ENCODE measurements around the gene ATP10A.

ATP10A gene

DNA sequence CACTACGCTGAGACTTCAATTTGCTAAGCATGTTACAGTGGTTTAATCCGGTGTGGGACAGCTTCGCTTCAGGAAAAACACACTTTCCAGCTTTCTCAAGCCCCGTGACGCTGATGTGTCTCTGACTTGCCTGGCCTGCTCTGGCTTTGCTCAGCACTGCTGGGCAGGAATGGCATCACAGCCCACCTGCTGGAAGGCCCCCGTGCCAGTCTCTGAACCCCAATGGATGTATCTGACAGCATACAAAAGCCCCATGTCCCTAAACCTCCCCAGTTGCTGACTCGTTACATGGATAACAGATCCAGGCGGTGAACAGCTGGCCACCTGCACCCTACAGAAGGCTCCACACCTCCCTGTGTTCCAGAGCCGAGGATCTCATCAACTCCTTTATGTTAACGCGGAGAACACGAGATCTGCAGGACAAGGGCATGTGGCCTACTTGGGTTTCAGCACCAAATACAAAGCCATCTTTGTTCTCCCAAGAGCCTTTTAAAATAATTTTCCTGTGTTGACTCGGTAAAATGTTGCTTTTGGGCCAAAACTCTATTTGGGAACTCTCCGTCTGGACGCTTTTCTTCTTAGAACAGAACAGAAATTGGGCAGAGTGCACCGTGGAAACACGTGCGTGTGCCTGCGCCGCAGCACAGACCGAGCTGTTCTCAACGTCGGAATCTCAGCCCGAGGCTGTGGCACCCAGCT lies 61.4 kb downstream of the ATP10A start:
- H3K9me3 Mint-ChIP-seq: no peaks in the 10 kb centered on the region
- H3K27ac Mint-ChIP-seq (ENCODE audit: low read depth): peak overlapping the region; percentile 21
- no peak for ATAC-seq (replicated peaks; ENCODE audit: extremely low read depth, poor library complexity, severe bottlenecking)
- no peak overlapping the region for H3K4me3 Mint-ChIP-seq
- no peak for DNase-seq (ENCODE audit: low spot score in 2 of 2)
- peaks cover 4% of the 10 kb centered on the region for H3K4me1 Mint-ChIP-seq
- H3K36me3 Mint-ChIP-seq (ENCODE audit: insufficient read depth): no peaks in the 10 kb centered on the region
- no peaks in the 10 kb centered on the region for H3K27me3 Mint-ChIP-seq

DNA sequence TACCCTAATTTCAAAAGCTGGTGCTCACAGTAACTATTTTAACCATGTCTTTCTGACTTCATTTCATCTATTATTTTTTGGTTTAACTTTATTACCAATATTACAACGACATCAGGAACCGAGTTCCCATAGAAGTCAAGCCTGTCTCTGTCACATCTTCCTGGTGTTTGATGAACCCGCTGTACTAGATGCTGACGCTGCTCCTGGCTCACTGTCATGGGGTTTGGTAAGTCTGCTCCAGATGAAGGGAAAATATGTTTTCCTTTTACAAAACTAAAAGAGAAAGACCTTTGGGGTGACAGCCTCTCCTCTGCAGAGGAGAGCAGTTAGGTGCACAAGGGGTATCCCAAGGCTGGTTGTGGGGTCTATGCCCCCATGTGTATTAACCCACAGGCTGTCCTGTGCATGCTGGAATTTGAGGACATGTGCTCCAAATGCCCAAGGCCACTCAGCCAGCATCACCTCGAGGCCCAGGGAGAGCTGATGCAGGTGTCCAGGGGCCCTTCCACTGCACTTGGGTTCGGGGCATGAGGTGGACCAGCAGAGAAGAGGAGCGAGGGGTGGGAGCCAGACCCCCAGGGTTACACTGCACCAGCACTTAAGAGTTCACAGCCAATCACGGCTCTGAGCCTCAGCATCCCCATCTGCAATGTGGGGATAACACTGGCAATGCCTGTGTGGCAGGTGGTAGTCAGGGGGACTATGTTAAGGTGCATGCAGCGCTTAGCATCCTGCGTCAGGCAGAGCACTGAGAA lies 62.2 kb downstream of the ATP10A start:
- H3K4me3 Mint-ChIP-seq: no peak overlapping the region
- H3K36me3 Mint-ChIP-seq (ENCODE audit: insufficient read depth): no peaks in the 10 kb centered on the region
- H3K4me1 Mint-ChIP-seq: peaks cover 4% of the 10 kb centered on the region
- ATAC-seq (replicated peaks; ENCODE audit: extremely low read depth, poor library complexity, severe bottlenecking) (no peak), DNase-seq (ENCODE audit: low spot score in 2 of 2) (no peak)
- no peaks in the 10 kb centered on the region for H3K9me3 Mint-ChIP-seq
- no peaks in the 10 kb centered on the region for H3K27me3 Mint-ChIP-seq
- H3K27ac Mint-ChIP-seq (ENCODE audit: low read depth): no peak overlapping the region

DNA sequence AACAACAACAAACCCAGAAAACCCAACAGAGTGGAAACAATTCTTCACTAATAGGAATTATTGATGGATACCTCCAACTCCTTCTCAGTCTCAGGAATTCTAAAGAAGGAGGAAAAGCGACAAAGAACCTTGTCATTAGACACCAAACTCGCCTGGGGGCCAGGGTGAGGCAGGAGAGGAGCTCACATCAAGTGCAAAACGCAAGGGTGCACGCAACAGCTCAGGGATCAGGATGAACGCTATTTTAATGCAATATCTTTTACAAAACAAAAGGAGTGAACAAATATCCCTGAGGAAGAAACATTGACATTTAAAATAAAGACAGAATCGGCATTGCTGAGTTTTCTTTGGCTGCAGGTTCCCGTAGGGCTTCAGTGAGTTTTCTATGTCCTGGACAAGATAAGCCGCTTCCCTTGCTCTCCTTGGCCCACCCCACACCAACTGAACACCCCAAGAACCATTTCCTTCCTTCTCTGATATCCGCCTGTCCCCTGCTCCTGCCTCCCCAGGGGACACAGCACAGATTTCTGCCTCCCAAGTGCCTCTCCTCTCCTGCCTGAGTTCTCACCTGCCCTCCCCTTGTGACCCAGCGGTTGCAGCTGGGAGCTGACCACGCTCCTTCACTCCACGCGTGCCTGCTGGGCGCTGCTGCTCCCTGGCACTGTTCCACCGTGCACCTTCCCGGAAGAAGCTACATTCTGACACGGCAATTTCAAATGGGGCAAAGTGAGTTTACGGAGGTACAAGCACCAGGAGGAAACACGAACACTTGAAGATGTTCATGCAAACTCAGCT lies 63.0 kb downstream of the ATP10A start:
- no peak for DNase-seq (ENCODE audit: low spot score in 2 of 2)
- Mint-ChIP-seq H3K9me3 (no peaks in the 10 kb centered on the region), H3K36me3 (ENCODE audit: insufficient read depth) (no peaks in the 10 kb centered on the region), H3K27ac (ENCODE audit: low read depth) (no peak overlapping the region), H3K27me3 (no peaks in the 10 kb centered on the region), H3K4me1 (peaks cover 4% of the 10 kb centered on the region), H3K4me3 (no peak overlapping the region)
- ATAC-seq (replicated peaks; ENCODE audit: extremely low read depth, poor library complexity, severe bottlenecking): no peak

DNA sequence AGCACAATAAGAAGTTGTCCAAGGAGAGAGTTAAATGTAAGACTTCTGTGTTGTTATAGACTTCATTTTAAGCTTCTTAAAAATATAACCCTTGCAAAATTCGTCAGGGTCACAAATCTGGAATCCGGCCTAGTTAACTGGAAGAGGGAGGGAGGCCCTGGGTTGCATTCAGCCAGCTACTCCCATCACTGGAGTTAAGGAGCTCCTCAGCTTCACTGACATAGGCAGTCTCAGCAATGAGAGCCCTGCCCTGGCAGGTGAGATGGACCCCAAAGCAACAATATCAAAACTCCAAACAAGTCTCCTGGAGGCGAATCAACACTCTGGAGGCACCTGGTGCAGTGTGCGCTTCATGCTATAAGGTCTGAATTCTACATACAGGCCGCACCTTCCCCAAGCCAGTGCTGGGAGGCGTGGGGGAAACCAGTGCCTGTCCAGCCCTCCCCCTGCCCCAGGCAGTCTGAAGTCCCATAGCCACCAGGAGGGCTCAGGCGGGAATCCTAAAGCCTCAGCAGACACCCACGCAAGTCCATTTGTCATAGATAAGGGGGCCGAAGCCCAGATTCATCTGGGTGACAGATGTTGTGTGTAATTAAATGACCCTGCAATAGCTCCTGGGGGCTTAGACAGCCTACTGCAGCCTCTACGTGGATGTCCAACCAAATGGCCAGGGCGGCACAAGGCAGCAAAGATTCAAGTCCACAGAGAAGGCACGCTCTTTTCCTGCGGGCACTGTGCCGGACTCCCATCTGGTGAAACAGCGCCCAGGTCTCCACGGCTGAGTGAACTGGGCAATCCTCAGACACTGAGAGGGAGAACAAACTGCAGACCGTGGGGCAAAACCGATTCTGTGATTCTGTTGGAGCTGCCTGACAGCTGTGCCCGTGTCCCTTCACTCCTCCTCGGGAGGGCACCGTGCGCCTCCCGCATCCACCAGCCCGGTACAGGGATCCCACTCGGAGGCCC lies 64.9 kb downstream of the ATP10A start:
- Mint-ChIP-seq H3K4me3 (no peak overlapping the region), H3K36me3 (ENCODE audit: insufficient read depth) (no peaks in the 10 kb centered on the region), H3K4me1 (peaks cover 7% of the 10 kb centered on the region), H3K9me3 (no peaks in the 10 kb centered on the region), H3K27ac (ENCODE audit: low read depth) (no peak overlapping the region), H3K27me3 (no peaks in the 10 kb centered on the region)
- ATAC-seq (replicated peaks; ENCODE audit: extremely low read depth, poor library complexity, severe bottlenecking) (no peak), DNase-seq (ENCODE audit: low spot score in 2 of 2) (no peak)

DNA sequence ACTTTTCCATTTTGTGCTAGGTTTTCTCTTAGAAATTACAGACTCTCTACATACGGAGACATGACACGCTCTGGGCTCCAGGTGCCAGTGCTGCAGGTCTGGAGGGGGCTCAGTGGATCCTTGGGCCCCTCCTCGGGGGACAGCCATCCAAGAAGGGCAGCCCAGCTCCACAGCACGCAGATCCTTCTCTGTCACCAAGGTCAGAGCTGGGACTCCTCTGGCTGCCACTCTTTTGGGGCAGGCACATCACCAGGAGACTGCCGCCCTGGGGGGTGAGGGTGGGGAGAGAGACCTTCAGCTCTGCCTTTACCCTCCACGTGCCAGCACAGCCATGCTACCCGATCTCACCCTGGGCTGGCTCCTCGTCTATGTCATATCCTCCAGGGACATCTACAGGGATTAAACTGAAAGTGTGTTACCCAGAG lies 65.6 kb downstream of the ATP10A start:
- H3K4me3 Mint-ChIP-seq: no peak overlapping the region
- H3K9me3 Mint-ChIP-seq: no peaks in the 10 kb centered on the region
- ATAC-seq (replicated peaks; ENCODE audit: extremely low read depth, poor library complexity, severe bottlenecking) (no peak), DNase-seq (ENCODE audit: low spot score in 2 of 2) (no peak)
- H3K4me1 Mint-ChIP-seq: peaks cover 10% of the 10 kb centered on the region
- H3K36me3 Mint-ChIP-seq (ENCODE audit: insufficient read depth): no peaks in the 10 kb centered on the region
- H3K27ac Mint-ChIP-seq (ENCODE audit: low read depth): no peak overlapping the region
- H3K27me3 Mint-ChIP-seq: no peaks in the 10 kb centered on the region

DNA sequence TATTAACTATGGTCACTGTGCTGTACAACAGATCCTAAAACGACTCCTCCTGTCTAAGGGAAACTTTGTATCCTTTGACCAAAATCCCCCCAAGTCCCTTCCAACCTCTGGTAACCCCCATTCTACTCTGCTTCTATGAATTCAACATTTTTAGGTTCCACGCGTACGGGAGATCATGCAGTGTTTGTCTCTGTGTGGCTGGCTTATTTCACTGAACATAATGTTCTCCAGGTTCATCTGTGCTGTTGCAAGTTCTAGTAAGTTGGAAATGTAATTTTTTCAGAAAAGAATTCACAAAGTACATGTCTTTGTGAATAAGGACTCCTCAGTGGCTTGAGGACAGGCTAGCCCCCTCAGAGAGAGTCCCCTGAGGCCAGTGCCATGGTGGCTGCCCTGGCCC lies 66.1 kb downstream of the ATP10A start:
- Mint-ChIP-seq H3K27me3 (no peaks in the 10 kb centered on the region), H3K9me3 (no peaks in the 10 kb centered on the region), H3K36me3 (ENCODE audit: insufficient read depth) (no peaks in the 10 kb centered on the region), H3K27ac (ENCODE audit: low read depth) (no peak overlapping the region), H3K4me3 (no peak overlapping the region), H3K4me1 (peaks cover 10% of the 10 kb centered on the region)
- ATAC-seq (replicated peaks; ENCODE audit: extremely low read depth, poor library complexity, severe bottlenecking) (no peak), DNase-seq (ENCODE audit: low spot score in 2 of 2) (no peak)

DNA sequence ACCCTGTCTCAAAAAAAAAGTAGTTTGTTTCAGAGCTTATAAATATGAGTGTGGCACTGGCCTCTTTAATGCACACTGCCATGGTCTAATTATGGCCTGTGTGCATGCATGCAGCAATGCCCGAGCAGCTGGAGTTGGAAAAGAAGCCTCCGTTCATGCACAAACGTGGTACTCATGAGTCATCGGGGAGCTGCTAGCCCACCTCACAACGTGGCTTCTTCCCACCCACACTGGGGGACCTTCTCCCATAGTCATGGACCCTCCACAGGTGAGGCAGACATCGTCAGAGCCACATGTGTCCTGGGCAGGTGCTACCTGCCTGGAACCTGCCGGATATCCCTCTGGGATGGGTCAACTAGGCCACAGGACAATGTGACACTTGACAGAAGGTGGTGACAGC lies 66.7 kb downstream of the ATP10A start:
- H3K4me3 Mint-ChIP-seq: no peak overlapping the region
- peaks cover 14% of the 10 kb centered on the region for H3K4me1 Mint-ChIP-seq
- H3K27me3 Mint-ChIP-seq: no peaks in the 10 kb centered on the region
- no peak for ATAC-seq (replicated peaks; ENCODE audit: extremely low read depth, poor library complexity, severe bottlenecking)
- H3K27ac Mint-ChIP-seq (ENCODE audit: low read depth): no peak overlapping the region
- H3K36me3 Mint-ChIP-seq (ENCODE audit: insufficient read depth): no peaks in the 10 kb centered on the region
- DNase-seq (ENCODE audit: low spot score in 2 of 2): no peak
- no peaks in the 10 kb centered on the region for H3K9me3 Mint-ChIP-seq

DNA sequence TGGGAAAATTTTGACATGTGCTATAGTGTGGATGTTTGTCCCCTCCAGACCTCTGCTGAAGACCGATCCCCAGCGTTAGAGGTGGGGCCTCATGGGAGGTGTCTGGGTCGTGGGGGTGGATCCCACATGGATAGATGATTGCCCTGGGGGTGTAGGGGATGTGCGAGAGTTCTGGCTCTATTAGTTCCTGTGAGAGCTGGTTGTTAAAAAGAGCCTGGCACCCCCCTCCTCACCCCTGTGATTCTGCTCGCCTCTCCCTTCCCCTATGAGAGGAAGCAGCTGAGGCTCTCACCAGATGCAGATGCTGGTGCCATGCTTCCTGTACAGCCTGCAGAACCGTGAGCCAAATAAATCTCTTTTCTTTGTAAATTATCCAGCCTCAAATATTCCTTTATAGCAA lies 67.4 kb downstream of the ATP10A start:
- no peak for ATAC-seq (replicated peaks; ENCODE audit: extremely low read depth, poor library complexity, severe bottlenecking)
- Mint-ChIP-seq H3K4me1 (peaks cover 20% of the 10 kb centered on the region), H3K27ac (ENCODE audit: low read depth) (no peak overlapping the region), H3K4me3 (no peak overlapping the region), H3K27me3 (no peaks in the 10 kb centered on the region), H3K9me3 (no peaks in the 10 kb centered on the region), H3K36me3 (ENCODE audit: insufficient read depth) (no peaks in the 10 kb centered on the region)
- DNase-seq (ENCODE audit: low spot score in 2 of 2): no peak

DNA sequence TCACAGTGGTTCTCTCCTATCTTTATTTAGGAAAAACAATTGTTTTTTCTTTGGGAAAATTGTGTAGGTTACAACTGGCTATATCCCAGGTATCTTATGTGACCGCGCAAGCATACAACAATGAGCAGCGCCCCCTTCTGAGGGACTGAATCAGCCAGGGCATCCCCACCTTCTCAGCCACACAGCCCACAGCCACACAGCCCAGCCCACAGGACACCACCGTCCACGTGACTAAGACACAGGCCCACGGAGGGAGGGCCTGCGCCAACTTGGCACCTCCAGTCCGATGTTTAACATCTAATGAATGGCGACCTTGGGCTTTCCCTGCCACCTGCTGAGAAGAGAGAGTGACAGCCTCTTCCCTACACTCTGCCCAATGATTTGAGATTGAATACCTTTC lies 68.1 kb downstream of the ATP10A start:
- Mint-ChIP-seq H3K9me3 (no peaks in the 10 kb centered on the region), H3K27me3 (no peaks in the 10 kb centered on the region), H3K27ac (ENCODE audit: low read depth) (no peak overlapping the region), H3K4me1 (peaks cover 15% of the 10 kb centered on the region), H3K36me3 (ENCODE audit: insufficient read depth) (no peaks in the 10 kb centered on the region), H3K4me3 (no peak overlapping the region)
- DNase-seq (ENCODE audit: low spot score in 2 of 2) (no peak), ATAC-seq (replicated peaks; ENCODE audit: extremely low read depth, poor library complexity, severe bottlenecking) (no peak)

DNA sequence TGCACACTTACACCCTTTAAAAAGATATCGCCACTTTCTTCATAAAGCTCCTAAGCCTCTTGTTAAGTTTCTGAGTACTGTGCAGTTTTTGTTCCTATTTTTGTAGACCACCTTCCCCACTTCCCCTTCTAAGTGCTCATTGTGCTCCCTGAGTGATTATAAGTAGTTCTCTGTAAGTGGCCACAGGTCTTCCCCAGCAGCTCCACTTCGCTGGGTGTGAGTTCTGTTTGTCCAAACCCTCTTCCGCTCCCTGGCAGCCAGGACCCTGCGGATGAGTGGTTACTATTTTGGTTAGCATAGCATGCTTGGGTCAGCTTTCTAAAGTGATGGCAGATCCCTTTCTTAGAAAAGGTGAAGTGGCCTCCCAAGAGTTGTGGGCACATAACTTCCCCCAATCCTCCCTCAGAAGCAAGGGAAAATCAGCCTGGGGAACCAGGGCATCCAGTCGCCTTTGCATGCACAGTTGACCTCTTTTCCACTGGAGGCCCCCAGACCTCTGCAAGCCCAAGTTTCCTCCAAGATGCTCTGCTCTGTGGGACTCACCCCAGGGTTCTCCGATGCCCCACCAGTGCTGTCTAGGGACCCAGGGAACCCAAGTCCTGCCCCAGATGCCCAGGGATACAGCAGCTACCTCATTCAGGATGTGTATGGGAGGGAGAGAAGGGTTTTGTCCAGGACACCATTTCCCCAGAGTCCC lies 69.6 kb downstream of the ATP10A start:
- H3K4me1 Mint-ChIP-seq: peaks cover 18% of the 10 kb centered on the region
- DNase-seq (ENCODE audit: low spot score in 2 of 2) (no peak), ATAC-seq (replicated peaks; ENCODE audit: extremely low read depth, poor library complexity, severe bottlenecking) (peak; percentile 46)
- H3K36me3 Mint-ChIP-seq (ENCODE audit: insufficient read depth): no peaks in the 10 kb centered on the region
- H3K9me3 Mint-ChIP-seq: no peaks in the 10 kb centered on the region
- no peaks in the 10 kb centered on the region for H3K27me3 Mint-ChIP-seq
- no peak overlapping the region for H3K27ac Mint-ChIP-seq (ENCODE audit: low read depth)
- no peak overlapping the region for H3K4me3 Mint-ChIP-seq

DNA sequence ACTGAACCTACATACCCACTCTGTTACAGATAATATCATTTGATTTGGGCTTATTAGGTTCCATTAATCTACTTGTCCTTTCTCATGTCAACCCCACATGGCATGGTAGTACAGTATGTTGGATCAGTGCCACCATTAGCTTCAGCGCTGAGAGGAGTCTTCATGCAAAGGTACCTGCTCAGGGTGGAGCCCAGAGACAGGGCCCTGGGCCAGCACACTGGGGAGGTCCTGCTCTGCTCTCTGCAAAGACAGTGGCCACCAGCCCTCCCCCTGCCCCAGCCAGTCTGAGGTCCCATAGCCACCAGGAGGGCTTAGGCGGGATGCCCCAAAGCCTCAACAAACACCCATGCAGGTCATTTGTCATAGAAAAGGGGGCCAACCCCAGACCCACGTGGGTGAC lies 71.0 kb downstream of the ATP10A start:
- no peak for DNase-seq (ENCODE audit: low spot score in 2 of 2)
- Mint-ChIP-seq H3K27me3 (no peaks in the 10 kb centered on the region), H3K9me3 (no peaks in the 10 kb centered on the region), H3K27ac (ENCODE audit: low read depth) (no peak overlapping the region), H3K4me1 (peaks cover 22% of the 10 kb centered on the region), H3K36me3 (ENCODE audit: insufficient read depth) (no peaks in the 10 kb centered on the region), H3K4me3 (no peak overlapping the region)
- ATAC-seq (replicated peaks; ENCODE audit: extremely low read depth, poor library complexity, severe bottlenecking): no peak

Measured in central memory CD8-positive, alpha-beta T cell (primary cell).